Neural progenitor cell (in vitro differentiated cells): ENCODE data around the gene PTGR3.
A peak's percentile ranks its signal among the peaks of the same experiment; 100 is the strongest.

ENCODE experiments used
- EZH2 ChIP-seq: fragments of 200-600 bp; sonication (generic); IDR thresholded peaks from 2 replicates; pipeline ENCODE4 v1.6.1; 2017; ENCODE audit warnings: antibody characterized with exemption, mild to moderate bottlenecking, moderate library complexity
- TF ChIP-seq, protein P1 (sequence below): fragments of 200-600 bp; sonication (generic); IDR thresholded peaks from 2 replicates; pipeline ENCODE4 v1.5.1; 2017; ENCODE audit warnings: antibody characterized with exemption, mild to moderate bottlenecking

DNA sequence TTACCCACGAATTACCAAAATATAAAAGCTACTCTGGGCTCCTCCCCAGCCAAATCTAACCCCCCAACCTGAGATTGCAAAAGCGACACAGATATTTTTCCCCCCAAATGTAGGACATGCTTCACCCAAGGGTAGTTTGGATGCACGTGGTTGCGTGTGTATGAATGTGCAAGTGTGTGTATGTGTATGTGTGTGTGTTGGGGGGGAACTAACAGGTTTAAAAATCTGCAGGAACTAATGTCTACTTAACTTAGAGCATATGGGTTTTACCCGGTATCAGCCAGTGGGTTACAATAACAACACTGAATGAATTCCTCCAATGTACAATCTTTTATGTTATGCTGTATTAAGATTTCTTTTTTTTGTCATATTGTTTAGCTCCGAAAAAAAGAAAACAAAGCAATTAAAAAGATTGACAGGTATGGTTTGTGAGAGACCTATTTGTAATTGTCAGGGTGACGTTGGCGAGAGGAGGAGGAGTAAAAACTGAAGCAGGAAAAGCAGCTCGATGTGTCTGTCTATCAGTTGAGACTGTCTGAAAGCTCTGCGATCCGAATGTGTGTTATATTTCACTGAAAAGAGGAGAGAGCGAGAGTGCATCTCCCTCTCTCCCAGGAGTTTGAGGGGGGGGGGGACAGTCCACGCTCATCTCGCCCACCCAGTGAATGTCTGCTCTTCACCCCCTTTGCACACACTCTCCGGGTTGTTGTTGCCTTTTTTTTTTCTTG is 1.5 kb upstream of the PTGR3 start, which contains the start of gene TSHZ1:
- TF ChIP-seq EZH2 = peak; percentile 14
- TF ChIP-seq, protein P1, sequence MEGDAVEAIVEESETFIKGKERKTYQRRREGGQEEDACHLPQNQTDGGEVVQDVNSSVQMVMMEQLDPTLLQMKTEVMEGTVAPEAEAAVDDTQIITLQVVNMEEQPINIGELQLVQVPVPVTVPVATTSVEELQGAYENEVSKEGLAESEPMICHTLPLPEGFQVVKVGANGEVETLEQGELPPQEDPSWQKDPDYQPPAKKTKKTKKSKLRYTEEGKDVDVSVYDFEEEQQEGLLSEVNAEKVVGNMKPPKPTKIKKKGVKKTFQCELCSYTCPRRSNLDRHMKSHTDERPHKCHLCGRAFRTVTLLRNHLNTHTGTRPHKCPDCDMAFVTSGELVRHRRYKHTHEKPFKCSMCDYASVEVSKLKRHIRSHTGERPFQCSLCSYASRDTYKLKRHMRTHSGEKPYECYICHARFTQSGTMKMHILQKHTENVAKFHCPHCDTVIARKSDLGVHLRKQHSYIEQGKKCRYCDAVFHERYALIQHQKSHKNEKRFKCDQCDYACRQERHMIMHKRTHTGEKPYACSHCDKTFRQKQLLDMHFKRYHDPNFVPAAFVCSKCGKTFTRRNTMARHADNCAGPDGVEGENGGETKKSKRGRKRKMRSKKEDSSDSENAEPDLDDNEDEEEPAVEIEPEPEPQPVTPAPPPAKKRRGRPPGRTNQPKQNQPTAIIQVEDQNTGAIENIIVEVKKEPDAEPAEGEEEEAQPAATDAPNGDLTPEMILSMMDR = no peak
